ENCODE results near the gene VCP. TPM values are rescaled to one million over a fixed set of nuclear protein-coding genes. Genes with fewer than 3 reads are reported as not detected.
A peak's percentile ranks its signal among the peaks of the same experiment; 100 is the strongest.

The VCP gene
- total RNA-seq, 6 experiments from 2014 or later: 108 to 159 (median 138) TPM

DNA sequence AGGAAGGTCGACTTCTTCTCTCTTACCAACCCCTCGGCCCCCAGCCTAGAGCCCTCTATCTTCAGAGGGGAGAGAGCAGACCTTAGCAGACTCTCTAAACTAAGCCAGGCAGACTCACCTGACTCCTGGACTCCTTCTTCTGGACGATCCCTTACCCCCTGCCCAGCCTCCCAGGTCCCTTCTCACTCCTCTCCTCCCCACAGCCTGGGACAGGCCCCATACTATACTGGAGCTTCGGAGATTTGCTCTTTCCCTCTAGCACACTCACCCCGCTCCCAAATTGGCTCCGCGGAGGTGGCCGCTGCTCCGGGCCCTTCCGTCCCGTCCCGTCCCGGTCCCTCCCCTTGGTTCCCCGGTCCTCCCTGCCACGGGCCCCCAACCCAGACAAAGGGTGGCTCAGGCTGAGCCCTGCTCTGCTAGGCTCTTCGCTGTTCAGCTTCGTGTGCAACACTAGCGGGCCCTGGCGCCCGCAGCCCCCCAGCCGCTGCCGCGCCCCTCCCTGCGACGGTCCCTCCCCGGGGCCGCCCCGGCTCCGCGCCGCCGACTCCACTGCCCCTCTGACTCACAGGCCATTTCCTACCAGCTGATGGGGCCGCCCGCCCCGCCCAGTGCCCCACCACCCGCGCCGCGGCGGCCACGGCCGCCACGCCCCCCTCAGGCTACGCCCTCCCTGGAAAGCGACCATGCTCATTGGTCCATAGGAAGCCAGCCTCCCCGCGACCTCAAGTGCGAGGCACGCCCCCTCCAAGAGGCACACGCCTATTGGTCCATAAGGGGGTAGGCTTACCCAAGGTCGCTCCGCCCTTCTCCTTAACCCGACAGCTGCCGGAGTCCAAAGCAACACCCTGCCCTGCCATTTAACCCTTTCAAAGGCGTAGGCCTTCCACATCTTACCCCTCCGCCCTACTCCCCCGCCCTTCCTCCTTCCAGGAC, 38.8 kb upstream of the VCP start:
- TF ChIP-seq, protein P1, sequence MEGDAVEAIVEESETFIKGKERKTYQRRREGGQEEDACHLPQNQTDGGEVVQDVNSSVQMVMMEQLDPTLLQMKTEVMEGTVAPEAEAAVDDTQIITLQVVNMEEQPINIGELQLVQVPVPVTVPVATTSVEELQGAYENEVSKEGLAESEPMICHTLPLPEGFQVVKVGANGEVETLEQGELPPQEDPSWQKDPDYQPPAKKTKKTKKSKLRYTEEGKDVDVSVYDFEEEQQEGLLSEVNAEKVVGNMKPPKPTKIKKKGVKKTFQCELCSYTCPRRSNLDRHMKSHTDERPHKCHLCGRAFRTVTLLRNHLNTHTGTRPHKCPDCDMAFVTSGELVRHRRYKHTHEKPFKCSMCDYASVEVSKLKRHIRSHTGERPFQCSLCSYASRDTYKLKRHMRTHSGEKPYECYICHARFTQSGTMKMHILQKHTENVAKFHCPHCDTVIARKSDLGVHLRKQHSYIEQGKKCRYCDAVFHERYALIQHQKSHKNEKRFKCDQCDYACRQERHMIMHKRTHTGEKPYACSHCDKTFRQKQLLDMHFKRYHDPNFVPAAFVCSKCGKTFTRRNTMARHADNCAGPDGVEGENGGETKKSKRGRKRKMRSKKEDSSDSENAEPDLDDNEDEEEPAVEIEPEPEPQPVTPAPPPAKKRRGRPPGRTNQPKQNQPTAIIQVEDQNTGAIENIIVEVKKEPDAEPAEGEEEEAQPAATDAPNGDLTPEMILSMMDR (IDR thresholded peaks at IDR 0.05): no peak
- TF ChIP-seq POLR2A (IDR thresholded peaks at IDR 0.05): peak; percentile 69
- Histone ChIP-seq H3K4me1 (peaks cover 0 to 39% (median 13%) of the 10 kb centered on the region in 4 donors), H3K4me3 (peak overlapping the region; percentile 70 to 95 (median 83)), H3K27ac (peak overlapping the region; percentile 50 to 90 (median 62)), H3K27me3 (no peaks in the 10 kb centered on the region), H3K9me3 (no peaks in the 10 kb centered on the region), H3K36me3 (peaks cover 0 to 21% (median 4%) of the 10 kb centered on the region in 4 donors)
- WGBS (ENCODE audit: insufficient coverage, low coverage, low lambda C conversion rate, missing lambda C conversion rate): 4% methylated on average over 22 of the region's 57 CpGs
- intact Hi-C loops (cut with DNase I): loop anchor here in 1 of 2 donors (10.0 kb wide), 1 partner anchor 154 kb away; no protein-coding TSS in a partner anchor
- ATAC-seq: peak; percentile 64 to 78 (median 78)
- peak; percentile 98 to 99 (median 99) for DNase-seq

DNA sequence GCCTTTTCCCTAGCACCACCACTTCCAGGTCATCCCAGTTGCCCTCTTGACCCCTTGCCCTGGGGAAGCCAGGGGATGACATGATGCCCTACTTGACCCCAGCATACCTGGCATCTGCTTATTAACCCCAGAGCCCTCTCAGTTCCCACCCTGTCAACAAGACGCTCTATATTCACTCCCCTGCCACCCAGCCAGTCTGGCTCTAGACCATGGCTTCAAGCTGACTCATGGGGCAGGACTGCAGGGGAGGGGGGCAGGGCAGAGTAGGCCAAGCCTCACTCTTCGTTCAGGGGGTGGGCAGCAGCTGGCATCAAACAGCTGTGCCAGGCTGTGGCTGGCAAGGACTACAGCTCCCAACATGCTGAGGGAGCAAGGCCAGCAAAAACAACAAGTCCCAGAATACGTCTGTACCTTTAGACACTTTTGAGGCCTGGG, 37.9 kb upstream of the VCP start:
- Histone ChIP-seq H3K9me3 (no peaks in the 10 kb centered on the region), H3K27me3 (no peaks in the 10 kb centered on the region), H3K4me1 (peaks cover 0 to 39% (median 13%) of the 10 kb centered on the region in 4 donors), H3K27ac (peak overlapping the region in 1 of 3 donors; percentile 90), H3K4me3 (peak overlapping the region; percentile 70 to 95 (median 83)), H3K36me3 (peaks cover 0 to 31% (median 8%) of the 10 kb centered on the region in 4 donors)
- WGBS (ENCODE audit: insufficient coverage, low coverage, low lambda C conversion rate, missing lambda C conversion rate): 38% methylated on average over 2 of the region's 3 CpGs
- ATAC-seq: peak in 1 of 4 donors; percentile 4
- intact Hi-C loops (cut with DNase I): loop anchor here in 1 of 2 donors (10.0 kb wide), 1 partner anchor 154 kb away; no protein-coding TSS in a partner anchor
- no peak for DNase-seq
- TF ChIP-seq, protein P1 (IDR thresholded peaks at IDR 0.05): no peak
- no peak for TF ChIP-seq POLR2A (IDR thresholded peaks at IDR 0.05)

DNA sequence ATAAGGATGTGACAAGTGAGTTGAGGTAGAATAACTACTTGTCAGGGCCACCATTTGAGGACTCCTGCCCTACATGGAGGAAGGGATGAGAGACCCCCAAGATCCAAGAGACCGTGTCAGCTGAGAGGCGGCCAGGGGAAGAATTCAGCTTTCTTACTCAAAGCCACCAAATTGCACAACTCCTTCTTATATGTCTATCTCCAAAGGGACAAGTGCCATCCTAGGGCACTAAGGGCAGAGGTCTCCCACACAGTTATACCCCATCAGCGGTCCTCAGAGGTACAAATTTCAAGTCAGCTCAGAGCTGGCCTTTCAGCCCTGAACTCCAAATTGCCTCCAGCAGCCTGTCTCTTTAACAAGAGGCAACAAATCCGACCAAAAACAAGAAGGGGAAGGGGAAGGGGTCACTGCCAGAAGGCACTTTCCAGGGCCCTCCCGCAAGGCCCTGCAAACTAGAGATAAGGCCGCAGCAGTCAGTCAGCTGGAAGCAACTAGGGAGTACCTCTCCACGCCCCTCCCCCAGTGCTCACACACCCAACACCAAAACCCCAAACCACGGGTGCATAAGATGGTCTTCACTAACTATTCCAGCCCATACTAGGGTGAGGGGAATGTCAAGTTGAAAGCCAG, 36.6 kb upstream of the VCP start:
- TF ChIP-seq, protein P1 (IDR thresholded peaks at IDR 0.05): no peak
- TF ChIP-seq POLR2A (IDR thresholded peaks at IDR 0.05): no peak
- H3K4me1 ChIP-seq: peaks cover 0 to 34% (median 13%) of the 10 kb centered on the region in 4 donors
- 62% methylated on average over 6 of the region's 8 CpGs for WGBS (ENCODE audit: insufficient coverage, low coverage, low lambda C conversion rate, missing lambda C conversion rate)
- H3K27ac ChIP-seq: no peak overlapping the region
- ATAC-seq (no peak), DNase-seq (no peak)
- no peaks in the 10 kb centered on the region for H3K9me3 ChIP-seq
- intact Hi-C loops (cut with DNase I): no loop called here
- H3K4me3 ChIP-seq: no peak overlapping the region
- peaks cover 0 to 42% (median 12%) of the 10 kb centered on the region in 4 donors for H3K36me3 ChIP-seq
- H3K27me3 ChIP-seq: no peaks in the 10 kb centered on the region

DNA sequence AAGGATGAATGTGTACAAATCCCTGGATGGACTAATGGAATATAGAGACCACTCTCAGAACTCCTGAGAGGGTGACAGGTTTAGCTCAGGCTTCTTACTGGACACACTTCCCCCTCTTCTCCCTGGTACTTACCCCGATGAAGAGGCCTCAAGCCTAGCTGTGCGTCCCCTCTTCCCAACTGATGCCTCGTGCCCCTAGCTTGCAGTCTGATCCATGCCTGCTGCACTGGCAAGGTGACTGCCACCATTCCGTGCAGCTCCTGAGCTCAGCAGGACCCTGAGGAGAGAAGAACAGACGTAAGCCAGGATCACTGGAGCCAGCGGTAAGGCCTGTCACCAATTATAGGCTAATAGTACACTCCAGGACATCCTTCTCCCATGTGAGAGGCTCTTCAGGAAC, 36.0 kb upstream of the VCP start:
- TF ChIP-seq, protein P1 (IDR thresholded peaks at IDR 0.05): no peak
- TF ChIP-seq POLR2A (IDR thresholded peaks at IDR 0.05): no peak
- 90% methylated on average over 6 of the region's 6 CpGs for WGBS (ENCODE audit: insufficient coverage, low coverage, low lambda C conversion rate, missing lambda C conversion rate)
- Histone ChIP-seq H3K27ac (no peak overlapping the region), H3K36me3 (peaks cover 0 to 42% (median 12%) of the 10 kb centered on the region in 4 donors), H3K4me3 (no peak overlapping the region), H3K9me3 (no peaks in the 10 kb centered on the region), H3K4me1 (peaks cover 0 to 34% (median 14%) of the 10 kb centered on the region in 4 donors), H3K27me3 (no peaks in the 10 kb centered on the region)
- ATAC-seq (no peak), DNase-seq (no peak)
- intact Hi-C loops (cut with DNase I): no loop called here

Measured in right lobe of liver (tissue), 6 donors.